AG09319 (cell line): ENCODE data around the gene TRRAP.
"Not testable (repeated sequence)": the region's sequence is repeated elsewhere in the genome, so short reads cannot be mapped to it uniquely, and the experiment has no call there.

Experiments
- DNase-seq: peaks from one replicate; pipeline ENCODE4 v3.0.0-alpha.2; 2010; ENCODE audit warnings: low read depth; ENCODE audit errors: extremely low read depth
- CTCF ChIP-seq: IDR thresholded peaks from 2 replicates; pipeline ENCODE4 v1.5.1; 2011; ENCODE audit warnings: low read depth, mild to moderate bottlenecking, inconsistent platforms, low read length, moderate library complexity

Gene TRRAP

DNA sequence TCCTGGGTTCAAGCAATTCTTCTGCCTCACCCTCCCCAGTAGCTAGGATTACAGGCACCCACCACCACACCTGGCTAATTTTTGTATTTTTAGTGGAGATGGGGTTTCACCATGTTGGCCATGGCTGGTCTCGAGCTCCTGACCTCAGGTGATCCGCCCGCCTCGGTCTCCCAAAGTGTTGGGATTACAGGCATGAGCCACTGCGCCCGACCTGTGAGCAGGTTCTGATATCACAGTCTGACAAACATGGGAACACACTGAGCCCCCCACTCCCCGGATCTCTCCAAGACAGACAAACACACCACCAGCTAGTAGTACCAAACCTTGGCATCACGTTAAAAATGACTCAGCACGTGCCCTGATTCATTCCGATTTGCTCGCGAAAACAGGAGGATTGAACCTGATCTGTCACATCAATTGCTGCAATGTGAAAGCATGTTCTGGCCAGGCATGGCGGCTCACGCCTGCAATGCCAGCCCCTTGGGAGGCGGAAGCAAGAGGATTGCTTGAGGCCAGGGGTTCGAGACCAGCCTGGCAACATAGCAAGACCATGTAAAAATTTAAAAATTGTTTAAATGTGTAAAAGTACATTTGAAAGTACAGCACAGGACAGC, 159.1 kb downstream of the TRRAP start:
- TF ChIP-seq CTCF, result no peak
- no peak for DNase-seq

DNA sequence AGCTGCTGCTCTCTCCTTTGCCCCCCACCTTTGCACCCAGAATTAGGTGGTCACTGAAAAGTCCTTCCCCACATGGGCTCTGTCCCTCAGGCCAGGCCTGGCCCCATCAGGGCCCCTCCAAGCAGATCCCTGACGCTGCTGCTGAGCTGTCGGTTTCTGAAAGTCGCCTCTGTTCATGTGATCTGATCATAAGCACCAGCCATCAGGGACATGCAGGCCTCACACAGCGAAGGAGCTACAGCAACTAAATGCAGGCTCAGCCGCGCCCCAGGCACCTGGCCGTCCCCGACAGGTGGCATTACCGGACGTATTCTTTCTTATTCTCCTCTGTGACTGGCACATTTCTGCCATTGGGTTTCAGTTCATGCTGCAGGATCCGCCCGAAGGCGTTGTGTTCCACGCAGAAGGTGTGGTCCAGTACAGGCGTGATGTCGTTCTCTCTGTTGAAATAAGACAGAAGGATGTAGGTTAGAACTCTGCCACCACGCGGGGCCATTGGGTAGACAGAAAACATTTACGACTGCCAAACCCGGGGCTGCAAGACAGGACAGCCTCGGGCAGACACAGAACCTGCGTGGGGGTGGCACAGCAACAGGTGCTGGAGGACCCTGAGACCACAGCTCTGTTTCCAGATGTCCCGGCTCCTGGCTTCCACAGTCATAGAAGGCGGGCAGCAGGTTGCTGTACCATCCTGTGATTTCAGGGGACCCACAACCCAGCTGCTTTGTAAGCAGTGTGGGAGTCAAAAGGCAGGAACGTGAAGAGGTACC, 159.9 kb downstream of the TRRAP start:
- DNase-seq, result no peak
- TF ChIP-seq CTCF, result no peak

GRCh38 chr7:99039384-99039891, 161.1 kb downstream of the TRRAP start:
- no peak for DNase-seq
- no peak for TF ChIP-seq CTCF

GRCh38 chr7:99040104-99040958, 162.0 kb downstream of the TRRAP start:
- peak; percentile 60 for TF ChIP-seq CTCF
- DNase-seq, result peak; percentile 69

DNA sequence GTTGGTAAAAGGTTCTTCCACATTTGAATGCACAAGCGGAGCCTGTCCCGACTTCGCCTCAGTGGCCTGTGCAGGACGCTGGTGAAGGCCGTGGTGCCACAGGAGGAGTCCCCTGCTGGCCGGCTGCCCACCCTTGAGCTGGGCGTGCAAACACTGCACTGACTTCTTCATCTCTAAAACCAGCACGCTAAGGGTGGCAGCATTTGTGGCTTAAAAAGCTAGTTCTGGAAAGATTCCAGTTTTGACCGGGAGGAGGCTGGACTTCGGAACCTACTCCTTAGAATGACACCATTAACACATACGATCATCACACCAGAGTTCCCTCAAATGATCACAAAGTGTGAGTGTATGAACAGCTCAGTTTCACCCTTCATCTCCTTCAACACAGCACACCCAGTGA, 163.2 kb downstream of the TRRAP start:
- no peak for TF ChIP-seq CTCF
- no peak for DNase-seq

DNA sequence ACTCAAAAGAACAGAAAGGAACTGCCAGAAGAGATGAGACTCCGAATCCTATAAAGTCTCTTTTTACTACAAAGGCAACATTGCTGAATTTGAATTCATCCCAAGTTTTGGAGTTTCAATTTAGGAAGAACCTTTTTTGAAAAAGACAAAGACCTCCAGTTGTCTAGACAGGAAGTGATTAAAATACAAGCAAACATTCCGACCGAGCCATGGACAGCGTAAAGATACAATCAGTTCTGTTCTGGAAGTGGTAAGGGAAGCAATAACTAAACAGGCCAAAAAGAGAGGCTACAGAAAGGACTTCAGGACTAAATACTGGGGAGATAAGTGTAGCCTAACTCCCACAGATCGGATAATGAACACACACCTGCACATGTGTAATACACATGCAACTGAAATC, 164.6 kb downstream of the TRRAP start:
- TF ChIP-seq CTCF, result no peak
- DNase-seq, result no peak

DNA sequence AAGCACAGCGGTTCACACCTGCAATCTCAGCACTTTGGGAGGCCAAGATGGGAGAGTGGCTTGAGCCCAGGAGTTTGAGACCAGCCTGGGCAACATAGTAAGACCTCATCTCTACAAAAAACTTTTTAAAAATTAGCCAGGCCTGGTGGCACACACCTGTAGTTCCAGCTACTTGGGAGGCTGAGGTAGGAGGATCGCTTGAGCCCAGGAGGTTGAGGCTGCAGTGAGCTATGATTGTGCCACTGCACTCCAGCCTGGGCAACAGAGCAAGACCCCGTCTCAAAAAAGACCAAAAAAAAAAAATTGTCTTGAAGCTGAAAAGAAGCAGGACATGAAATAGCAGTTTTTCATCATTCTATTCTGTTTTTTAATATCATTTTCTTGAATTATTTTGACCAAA, 166.5 kb downstream of the TRRAP start:
- not testable (repeated sequence) for DNase-seq

DNA sequence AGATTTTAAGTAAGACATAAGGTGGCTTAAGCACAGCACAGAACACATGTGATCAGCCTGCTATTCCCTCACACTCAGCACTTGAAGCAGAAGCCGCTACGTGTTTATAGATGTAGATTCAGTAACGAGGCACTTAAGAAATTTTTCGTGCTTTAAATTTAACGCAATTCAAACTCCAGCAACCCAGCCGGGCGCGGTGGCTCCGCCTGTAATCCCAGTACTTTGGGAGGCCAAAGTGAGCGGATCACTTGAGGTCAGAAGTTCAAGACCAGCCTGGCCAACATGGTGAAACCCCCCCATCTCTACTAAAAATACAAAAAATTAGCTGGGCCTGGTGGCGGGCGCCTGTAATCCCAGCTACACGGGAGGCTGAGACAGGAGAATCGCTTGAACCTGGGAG, 167.9 kb downstream of the TRRAP start:
- DNase-seq, result not testable (repeated sequence)
